SK-N-SH (cell line): Measurements from ENCODE around the gene HEXIM1. TPM values are rescaled to one million over a fixed set of nuclear protein-coding genes. Genes with fewer than 3 reads are reported as not detected.

Source experiments
- CTCF ChIA-PET: fragments of 300-600, 350-600 bp; formaldehyde crosslinking; extraction: SDS; loops from one replicate; lab custom pipeline; 2021; lab: Yijun Ruan, JAX
- POLR2A ChIA-PET: fragments of 350-600 bp; sonication (Branson Sonifier 250); formaldehyde crosslinking; extraction: SDS; loops from one replicate; lab custom pipeline; 2020; ENCODE audit warnings: antibody characterized with exemption, inconsistent platforms; lab: Yijun Ruan, JAX
- DNase-seq: peaks from one replicate; pipeline ENCODE4 v3.0.0; 2012
- H2AFZ ChIP-seq: fragments of 200-600 bp; sonication (generic); 2 replicates; pipeline ENCODE4 v1.8.1; 2016; ENCODE audit warnings: antibody characterized with exemption, mild to moderate bottlenecking, low read depth
- H3F3A ChIP-seq: fragments of 200-600 bp; sonication (generic); replicated peaks from 2 replicates; pipeline ENCODE3; 2016; ENCODE audit warnings: antibody characterized with exemption, mild to moderate bottlenecking; ENCODE audit not compliant: insufficient read depth
- H3K27ac ChIP-seq, 2 experiments: fragments of 200-500 bp in 1 of 2; fragments of 200-600 bp in 1 of 2; sonication (Bioruptor generic) in 1 of 2; sonication (generic), shearing (Covaris generic) in 1 of 2; 2 replicates each; pipeline versions ENCODE4 v1.5.1 to v1.6.1; 2014 to 2016; ENCODE audit warnings: low read depth in 2 of 2, inconsistent platforms in 1 of 2, low read length in 1 of 2, mild to moderate bottlenecking in 1 of 2, mixed read lengths in 1 of 2
- H3K27me3 ChIP-seq: fragments of 200-600 bp; sonication (generic), shearing (Covaris generic); 2 replicates; pipeline ENCODE4 v1.6.1; 2016; ENCODE audit warnings: mixed run types; ENCODE audit not compliant: insufficient read depth
- H3K36me3 ChIP-seq, 2 experiments: fragments of 200-500 bp in 1 of 2; fragments of 200-600 bp in 1 of 2; sonication (Bioruptor generic) in 1 of 2; sonication (generic) in 1 of 2; replicated peaks in 1 of 2; 2 replicates each; pipeline versions ENCODE3 to v1.5.1; 2014 to 2016; ENCODE audit warnings: low read length in 1 of 2, mild to moderate bottlenecking in 1 of 2; ENCODE audit not compliant: insufficient read depth in 2 of 2, control insufficient read depth in 1 of 2
- H3K4me1 ChIP-seq, 2 experiments: fragments of 200-500 bp in 1 of 2; fragments of 200-600 bp in 1 of 2; sonication (Bioruptor generic) in 1 of 2; sonication (generic), shearing (Covaris generic) in 1 of 2; 2 replicates each; pipeline versions ENCODE4 v1.5.1 to v1.6.1; 2014 to 2016; ENCODE audit warnings: low read depth in 1 of 2, low read length in 1 of 2, mixed run types in 1 of 2; ENCODE audit not compliant: insufficient read depth in 2 of 2, control insufficient read depth in 1 of 2
- H3K4me2 ChIP-seq: fragments of 200-600 bp; sonication (generic), shearing (Covaris generic); 2 replicates; pipeline ENCODE4 v1.6.1; 2017; ENCODE audit warnings: mixed run types
- H3K4me3 ChIP-seq, 2 experiments: fragments of 200-500 bp in 1 of 2; fragments of 200-600 bp in 1 of 2; sonication (Bioruptor generic) in 1 of 2; sonication (generic), shearing (Covaris generic) in 1 of 2; 2 replicates each; pipeline versions ENCODE4 v1.5.1 to v1.8.1; 2014 to 2016; ENCODE audit warnings: low read depth in 2 of 2, inconsistent platforms in 1 of 2, low read length in 1 of 2, mild to moderate bottlenecking in 1 of 2, mixed read lengths in 1 of 2, moderate library complexity in 1 of 2
- H3K79me2 ChIP-seq: fragments of 200-600 bp; sonication (generic); 2 replicates; pipeline ENCODE4 v1.8.1; 2017; ENCODE audit warnings: mild to moderate bottlenecking; ENCODE audit not compliant: insufficient read depth
- H3K9ac ChIP-seq: fragments of 200-600 bp; sonication (generic); 2 replicates; pipeline ENCODE4 v1.6.1; 2017; ENCODE audit warnings: mixed run types
- H3K9me2 ChIP-seq: fragments of 200-600 bp; sonication (generic); 2 replicates; pipeline ENCODE4 v1.6.1; 2017; ENCODE audit warnings: mixed run types
- H3K9me3 ChIP-seq: fragments of 200-600 bp; sonication (generic); 2 replicates; pipeline ENCODE4 v1.6.1; 2017; ENCODE audit warnings: mixed run types, mild to moderate bottlenecking, moderate library complexity
- H4K20me1 ChIP-seq: fragments of 200-600 bp; sonication (generic); 2 replicates; pipeline ENCODE4 v1.6.1; 2017; ENCODE audit warnings: mild to moderate bottlenecking, mixed run types; ENCODE audit not compliant: insufficient read depth
- CHD2 ChIP-seq: fragments of 150-350 bp; IDR thresholded peaks from 2 replicates; pipeline ENCODE4 v1.6.1; 2018; ENCODE audit warnings: low read length; ENCODE audit not compliant: partially characterized antibody
- ELF1 ChIP-seq: IDR thresholded peaks from 2 replicates; pipeline ENCODE4 v1.4.0; 2012
- EZH2phosphoT487 ChIP-seq: fragments of 200-600 bp; sonication (generic); IDR thresholded peaks from 2 replicates; pipeline ENCODE4 v1.6.1; 2017; ENCODE audit warnings: low read depth, mixed run types, mild to moderate bottlenecking, antibody characterized with exemption, moderate library complexity, borderline replicate concordance
- GABPA ChIP-seq: IDR thresholded peaks from 2 replicates; pipeline ENCODE4 v1.4.0; 2012; ENCODE audit warnings: low read depth, mild to moderate bottlenecking
- NRF1 ChIP-seq: IDR thresholded peaks from 2 replicates; pipeline ENCODE4 v1.6.1; 2012; ENCODE audit warnings: low read depth, mild to moderate bottlenecking, low read length
- POLR2AphosphoS5 ChIP-seq: IDR thresholded peaks from 2 replicates; pipeline ENCODE4 v1.6.1; 2012; ENCODE audit warnings: low read depth, low read length
- RAD21 ChIP-seq: IDR thresholded peaks from 2 replicates; pipeline ENCODE4 v1.6.1; 2012; ENCODE audit warnings: mild to moderate bottlenecking, low read length
- RCOR1 ChIP-seq: fragments of 150-350 bp; IDR thresholded peaks from 2 replicates; pipeline ENCODE4 v1.6.1; 2017; ENCODE audit warnings: antibody characterized with exemption, low read length
- SIN3A ChIP-seq: IDR thresholded peaks from 2 replicates; pipeline ENCODE4 v1.6.1; 2012; ENCODE audit warnings: low read depth, mild to moderate bottlenecking, low read length, moderate library complexity, borderline replicate concordance
- SMC3 ChIP-seq: IDR thresholded peaks from 2 replicates; pipeline ENCODE4 v1.6.1; 2012; ENCODE audit warnings: low read depth, low read length, improper control_type of control experiment
- TAF1 ChIP-seq: IDR thresholded peaks from 2 replicates; pipeline ENCODE4 v1.6.1; 2012; ENCODE audit warnings: low read depth, mild to moderate bottlenecking, low read length, moderate library complexity, borderline replicate concordance
- TCF12 ChIP-seq: IDR thresholded peaks from 2 replicates; pipeline ENCODE4 v1.4.0; 2012
- TEAD4 ChIP-seq: IDR thresholded peaks from 2 replicates; pipeline ENCODE4 v1.4.0; 2012; ENCODE audit warnings: mild to moderate bottlenecking, borderline replicate concordance; ENCODE audit not compliant: insufficient read depth
- YY1 ChIP-seq: IDR thresholded peaks from 2 replicates; pipeline ENCODE4 v1.4.0; 2012; ENCODE audit warnings: low read depth, mild to moderate bottlenecking
- WGBS: methylation state at CpG from one replicate; pipeline ENCODE4 v1.1.6; 2017; ENCODE audit warnings: low lambda C conversion rate; 5-methylcytosine and 5-hydroxymethylcytosine counted together
- polyA plus RNA-seq, 3 experiments: library from polyadenylated mRNA; depleted of rRNA; stranded (reverse); fragments of >200 nt; gene quantifications; 2 replicates each; pipeline ENCODE4 v1.2.3, GENCODE V29; 2012
- TF ChIP-seq, protein P1 (sequence below): fragments of 150-350 bp; IDR thresholded peaks from 2 replicates; pipeline ENCODE4 v1.6.1; 2016; ENCODE audit warnings: mild to moderate bottlenecking, low read depth, low read length
- TF ChIP-seq, protein P2 (sequence below): fragments of 150-350 bp; IDR thresholded peaks from 2 replicates; pipeline ENCODE4 v1.6.1; 2017; ENCODE audit warnings: antibody characterized with exemption, low read length, low read depth, borderline replicate concordance
- TF ChIP-seq, protein P3 (sequence below): IDR thresholded peaks from 2 replicates; pipeline ENCODE4 v1.4.0; 2012; ENCODE audit warnings: low read depth, borderline replicate concordance
- TF ChIP-seq, protein P4 (sequence below): IDR thresholded peaks from 2 replicates; pipeline ENCODE4 v1.6.1; 2012; ENCODE audit warnings: mild to moderate bottlenecking, low read depth, low read length, moderate library complexity

The HEXIM1 gene
- polyA plus RNA-seq, 1 of the 3 experiments (the other 2 are of a cell fraction) = 20.7 TPM

DNA sequence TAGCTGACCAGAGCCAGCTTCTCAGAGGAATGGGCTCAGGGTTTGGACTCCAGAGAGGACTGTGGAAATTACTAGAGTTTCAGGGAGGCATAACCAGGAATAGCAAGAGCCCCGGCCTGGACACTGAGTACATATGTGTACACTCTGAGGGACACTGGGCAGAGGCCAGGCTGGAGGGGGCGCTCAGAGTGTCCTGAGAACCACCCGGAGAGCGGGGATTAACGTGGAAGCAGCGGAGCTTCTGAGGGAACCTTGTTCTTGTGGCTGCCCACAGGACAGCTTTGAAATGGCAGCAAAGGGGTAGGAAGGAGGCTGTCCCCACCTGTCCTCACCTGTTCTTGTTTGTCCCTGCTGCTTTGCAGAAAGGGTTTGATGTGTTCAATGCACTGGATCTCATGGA lies 43.8 kb upstream of the HEXIM1 start:
- H2AFZ ChIP-seq = no peak overlapping the region
- DNase-seq = no peak

More for the DNA sequence above, 43.8 kb upstream of the HEXIM1 start:
- no peaks in the 10 kb centered on the region for H3K9me2 ChIP-seq
- ChIA-PET CTCF (interaction anchor here (1.0 to 5.5 kb wide), 4 partner anchors 25 to 183 kb away, joined by 3 to 33 read pairs (median 16); partner anchors contain the start of genes ACBD4 and PLCD3), POLR2A (no interaction called here)
- no peaks in the 10 kb centered on the region for H3K9me3 ChIP-seq
- H3K4me1 ChIP-seq = no peaks in the 10 kb centered on the region; a peak in 1 of 4 replicates
- H3F3A ChIP-seq = no peaks in the 10 kb centered on the region
- H3K27me3 ChIP-seq = no peaks in the 10 kb centered on the region
- no peak overlapping the region for H3K27ac ChIP-seq
- TF ChIP-seq RAD21 (no peak), ELF1 (no peak), SIN3A (no peak), CHD2 (no peak), TAF1 (no peak), TEAD4 (no peak), POLR2AphosphoS5 (no peak), EZH2phosphoT487 (no peak), TCF12 (no peak), SMC3 (no peak), GABPA (no peak), YY1 (no peak), RCOR1 (no peak), NRF1 (no peak)
- TF ChIP-seq, protein P1, sequence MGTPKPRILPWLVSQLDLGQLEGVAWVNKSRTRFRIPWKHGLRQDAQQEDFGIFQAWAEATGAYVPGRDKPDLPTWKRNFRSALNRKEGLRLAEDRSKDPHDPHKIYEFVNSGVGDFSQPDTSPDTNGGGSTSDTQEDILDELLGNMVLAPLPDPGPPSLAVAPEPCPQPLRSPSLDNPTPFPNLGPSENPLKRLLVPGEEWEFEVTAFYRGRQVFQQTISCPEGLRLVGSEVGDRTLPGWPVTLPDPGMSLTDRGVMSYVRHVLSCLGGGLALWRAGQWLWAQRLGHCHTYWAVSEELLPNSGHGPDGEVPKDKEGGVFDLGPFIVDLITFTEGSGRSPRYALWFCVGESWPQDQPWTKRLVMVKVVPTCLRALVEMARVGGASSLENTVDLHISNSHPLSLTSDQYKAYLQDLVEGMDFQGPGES = no peak
- TF ChIP-seq, protein P2, sequence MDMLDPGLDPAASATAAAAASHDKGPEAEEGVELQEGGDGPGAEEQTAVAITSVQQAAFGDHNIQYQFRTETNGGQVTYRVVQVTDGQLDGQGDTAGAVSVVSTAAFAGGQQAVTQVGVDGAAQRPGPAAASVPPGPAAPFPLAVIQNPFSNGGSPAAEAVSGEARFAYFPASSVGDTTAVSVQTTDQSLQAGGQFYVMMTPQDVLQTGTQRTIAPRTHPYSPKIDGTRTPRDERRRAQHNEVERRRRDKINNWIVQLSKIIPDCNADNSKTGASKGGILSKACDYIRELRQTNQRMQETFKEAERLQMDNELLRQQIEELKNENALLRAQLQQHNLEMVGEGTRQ = no peak
- TF ChIP-seq, protein P3, sequence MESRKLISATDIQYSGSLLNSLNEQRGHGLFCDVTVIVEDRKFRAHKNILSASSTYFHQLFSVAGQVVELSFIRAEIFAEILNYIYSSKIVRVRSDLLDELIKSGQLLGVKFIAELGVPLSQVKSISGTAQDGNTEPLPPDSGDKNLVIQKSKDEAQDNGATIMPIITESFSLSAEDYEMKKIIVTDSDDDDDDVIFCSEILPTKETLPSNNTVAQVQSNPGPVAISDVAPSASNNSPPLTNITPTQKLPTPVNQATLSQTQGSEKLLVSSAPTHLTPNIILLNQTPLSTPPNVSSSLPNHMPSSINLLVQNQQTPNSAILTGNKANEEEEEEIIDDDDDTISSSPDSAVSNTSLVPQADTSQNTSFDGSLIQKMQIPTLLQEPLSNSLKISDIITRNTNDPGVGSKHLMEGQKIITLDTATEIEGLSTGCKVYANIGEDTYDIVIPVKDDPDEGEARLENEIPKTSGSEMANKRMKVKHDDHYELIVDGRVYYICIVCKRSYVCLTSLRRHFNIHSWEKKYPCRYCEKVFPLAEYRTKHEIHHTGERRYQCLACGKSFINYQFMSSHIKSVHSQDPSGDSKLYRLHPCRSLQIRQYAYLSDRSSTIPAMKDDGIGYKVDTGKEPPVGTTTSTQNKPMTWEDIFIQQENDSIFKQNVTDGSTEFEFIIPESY = no peak
- TF ChIP-seq, protein P4, sequence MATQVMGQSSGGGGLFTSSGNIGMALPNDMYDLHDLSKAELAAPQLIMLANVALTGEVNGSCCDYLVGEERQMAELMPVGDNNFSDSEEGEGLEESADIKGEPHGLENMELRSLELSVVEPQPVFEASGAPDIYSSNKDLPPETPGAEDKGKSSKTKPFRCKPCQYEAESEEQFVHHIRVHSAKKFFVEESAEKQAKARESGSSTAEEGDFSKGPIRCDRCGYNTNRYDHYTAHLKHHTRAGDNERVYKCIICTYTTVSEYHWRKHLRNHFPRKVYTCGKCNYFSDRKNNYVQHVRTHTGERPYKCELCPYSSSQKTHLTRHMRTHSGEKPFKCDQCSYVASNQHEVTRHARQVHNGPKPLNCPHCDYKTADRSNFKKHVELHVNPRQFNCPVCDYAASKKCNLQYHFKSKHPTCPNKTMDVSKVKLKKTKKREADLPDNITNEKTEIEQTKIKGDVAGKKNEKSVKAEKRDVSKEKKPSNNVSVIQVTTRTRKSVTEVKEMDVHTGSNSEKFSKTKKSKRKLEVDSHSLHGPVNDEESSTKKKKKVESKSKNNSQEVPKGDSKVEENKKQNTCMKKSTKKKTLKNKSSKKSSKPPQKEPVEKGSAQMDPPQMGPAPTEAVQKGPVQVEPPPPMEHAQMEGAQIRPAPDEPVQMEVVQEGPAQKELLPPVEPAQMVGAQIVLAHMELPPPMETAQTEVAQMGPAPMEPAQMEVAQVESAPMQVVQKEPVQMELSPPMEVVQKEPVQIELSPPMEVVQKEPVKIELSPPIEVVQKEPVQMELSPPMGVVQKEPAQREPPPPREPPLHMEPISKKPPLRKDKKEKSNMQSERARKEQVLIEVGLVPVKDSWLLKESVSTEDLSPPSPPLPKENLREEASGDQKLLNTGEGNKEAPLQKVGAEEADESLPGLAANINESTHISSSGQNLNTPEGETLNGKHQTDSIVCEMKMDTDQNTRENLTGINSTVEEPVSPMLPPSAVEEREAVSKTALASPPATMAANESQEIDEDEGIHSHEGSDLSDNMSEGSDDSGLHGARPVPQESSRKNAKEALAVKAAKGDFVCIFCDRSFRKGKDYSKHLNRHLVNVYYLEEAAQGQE = no peak
- no peaks in the 10 kb centered on the region for H4K20me1 ChIP-seq
- no peaks in the 10 kb centered on the region for H3K79me2 ChIP-seq
- H3K36me3 ChIP-seq = peaks cover 24 to 75% of the 10 kb centered on the region in 2 experiments
- 94% methylated on average over 6 of the region's 6 CpGs for WGBS
- H3K4me2 ChIP-seq = no peak overlapping the region
- no peak overlapping the region for H3K9ac ChIP-seq
- no peak overlapping the region for H3K4me3 ChIP-seq
